Heart right ventricle (tissue), 16 donors: ENCODE measurements around the gene MAP10. TPM values are rescaled to one million over a fixed set of nuclear protein-coding genes. Genes with fewer than 3 reads are reported as not detected.

Experiments used
- ATAC-seq, 8 donors: fragments of 200-7000 bp; cut with Tn5 transposase; one replicate each; pipeline ENCODE4 v1.9.1; 2020; ENCODE audit warnings: mild to moderate bottlenecking in 8 of 8, moderate library complexity in 8 of 8, moderate number of reproducible peaks in 1 of 8
- DNase-seq, 2 donors: peaks; one replicate each; pipeline ENCODE4 v3.0.0-alpha.2; 2020
- H3K27ac ChIP-seq, 10 donors: fragments of 200-600 bp; sonication (generic) in 2 of 10; one replicate each; pipeline versions ENCODE4 v1.5.0 to v1.8.0; 2020 to 2022; ENCODE audit warnings: mild to moderate bottlenecking in 3 of 10
- H3K27me3 ChIP-seq, 7 donors: fragments of 200-600 bp; one replicate each; pipeline ENCODE4 v1.8.0; 2021 to 2022; ENCODE audit warnings: mild to moderate bottlenecking in 2 of 7
- H3K36me3 ChIP-seq, 9 donors: fragments of 200-600 bp; sonication (generic) in 1 of 9; one replicate each; pipeline versions ENCODE4 v1.5.0 to v1.8.0; 2020 to 2022; ENCODE audit warnings: mild to moderate bottlenecking in 2 of 9
- H3K4me1 ChIP-seq, 9 donors: fragments of 200-600 bp; sonication (generic) in 1 of 9; one replicate each; pipeline versions ENCODE4 v1.5.0 to v1.8.0; 2020 to 2022; ENCODE audit warnings: mild to moderate bottlenecking in 4 of 9
- H3K4me3 ChIP-seq, 10 donors: fragments of 200-600 bp; sonication (generic) in 2 of 10; one replicate each; pipeline versions ENCODE4 v1.5.0 to v1.8.0; 2020 to 2022; ENCODE audit warnings: mild to moderate bottlenecking in 7 of 10, moderate library complexity in 2 of 10
- H3K9me3 ChIP-seq, 11 donors: fragments of 200-600 bp in 10 of 11; sonication (generic) in 2 of 11; one replicate each; pipeline versions ENCODE4 v1.5.0 to v1.8.0; 2013 to 2022; ENCODE audit warnings: mild to moderate bottlenecking in 2 of 11, control low read depth in 1 of 11, moderate library complexity in 1 of 11
- CTCF ChIP-seq, 9 donors: fragments of 200-600 bp; sonication (generic) in 2 of 9; IDR thresholded peaks; one replicate each; pipeline versions ENCODE4 v1.5.0 to v1.8.0; 2021 to 2022; ENCODE audit warnings: antibody characterized with exemption in 9 of 9, mild to moderate bottlenecking in 5 of 9, moderate library complexity in 1 of 9
- WGBS, 2 donors: extraction: QIAGEN DNeasy Blood & Tissue Kit; methylation state at CpG; one replicate each; pipeline ENCODE4 v1.1.7; 2013; ENCODE audit warnings: inconsistent platforms in 1 of 2; 5-methylcytosine and 5-hydroxymethylcytosine counted together
- intact Hi-C, 10 donors: fragments of 100-400 bp; cut with DNase I; formaldehyde crosslinking; loops; one replicate each; pipeline versions ENCODE4 v1.11.1 to v1.14.2; 2022
- polyA plus RNA-seq, 2 donors: library from polyadenylated mRNA; stranded (reverse); fragments of 200-250 nt; gene quantifications; one replicate each; pipeline ENCODE4 v1.2.3, GENCODE V29; 2013
- total RNA-seq, 10 donors: library from RNA; stranded (reverse); fragmentation: NEBNext Ultra II Directional in 3 of 10; extraction: Animal tissue kit (Norgen Biotek cat#: 25700) in 3 of 10; gene quantifications; one replicate each; pipeline versions ENCODE4 v1.2.1 to v1.2.4, GENCODE V29; 2021 to 2023
- donor health status: Arrhythmogenic right ventricular cardiomyopathy.
- donor health status: ischemic (EF 13 %, LVEDD 7.1; RV severe dilation, severe dysfunction).
- donor health status: healthy with polysubstance abuse.
- donor health status: DM: no; HTN: yes; CAD: no.
- donor health status: DM: no; HTN: no; CAD: no.
- donor health status: ischemic (EF 25% LVEDD 6.9; RV normal size, moderate dysfunction).
- donor health status: ischemic (EF 25% LVEDD 5.7; RV mildly dilated, moderate dysfunction).
- donor health status: healthy.
- donor health status: DM: yes; HTN: yes; CAD: no.
- donor health status: Ischemic cardiomyopathy.
- donor health status: ischemic (EF 35%, LVEDD 5.7; RV mildly dilated, moderate dysfunction).
- donor health status: nonischemic (EF 11% LVEDD 7.7; RV severe dilation, severe dysfunction).
- donor health status: DM: yes; HTN: yes; CAD: no.
- donor health status: PGD.
- donor health status: ischemic (EF 29% LVEDD 5.4; RV normal size, mild dysfunction).
- donor health status: nonischemic (EF 23%, LVEDD 6.1; RV moderate dilation, normal function).

Gene MAP10
- total and polyA plus RNA-seq, 12 donors, result 1.1 to 4.8 (median 3.8) TPM

- Histone ChIP-seq H3K27ac (no peak overlapping the region), H3K27me3 (no peaks in the 10 kb centered on the region), H3K4me3 (no peak overlapping the region), H3K4me1 (peaks cover 0 to 33% (median 22%) of the 10 kb centered on the region in 9 donors), H3K9me3 (peaks cover 0 to 7% (median 0%) of the 10 kb centered on the region in 11 donors), H3K36me3 (no peaks in the 10 kb centered on the region)
- DNase-seq (no peak), ATAC-seq (no peak)
- 85 to 96% methylated on average over 4 of the region's 4 CpGs for WGBS, 2 donors
- TF ChIP-seq CTCF (IDR thresholded peaks at IDR 0.05), result no peak
- intact Hi-C loops, result loop anchor here in 1 of 10 donors (10.0 kb wide), 1 partner anchor 178 kb away; the partner anchor contains the start of gene SIPA1L2
Measured at GRCh38 chr1:232813097-232813496, 7.9 kb downstream of the MAP10 start.

GRCh38 chr1:232813760-232814159 is 8.5 kb downstream of the MAP10 start:
- Histone ChIP-seq H3K27me3 (no peaks in the 10 kb centered on the region), H3K9me3 (peaks cover 0 to 3% (median 0%) of the 10 kb centered on the region in 11 donors), H3K36me3 (no peaks in the 10 kb centered on the region), H3K4me1 (peaks cover 0 to 29% (median 17%) of the 10 kb centered on the region in 9 donors), H3K4me3 (no peak overlapping the region), H3K27ac (no peak overlapping the region)
- no peak for TF ChIP-seq CTCF (IDR thresholded peaks at IDR 0.05)
- intact Hi-C loops, result loop anchor here in 1 of 10 donors (10.0 kb wide), 1 partner anchor 179 kb away; the partner anchor contains the start of gene SIPA1L2
- DNase-seq (no peak), ATAC-seq (no peak)
- WGBS, 2 donors, result 85 to 93% methylated on average over 1 of the region's 1 CpG

GRCh38 chr1:232816324-232816723 is 11.1 kb downstream of the MAP10 start:
- no peak for ATAC-seq
- WGBS, 2 donors, result 80 to 89% methylated on average over 1 of the region's 1 CpG

GRCh38 chr1:232818040-232818439 is 12.8 kb downstream of the MAP10 start:
- H3K27me3 ChIP-seq, result no peaks in the 10 kb centered on the region
- no peaks in the 10 kb centered on the region for H3K4me1 ChIP-seq
- TF ChIP-seq CTCF (IDR thresholded peaks at IDR 0.05), result no peak
- 81 to 88% methylated on average over 2 of the region's 2 CpGs for WGBS, 2 donors
- no peak overlapping the region for H3K4me3 ChIP-seq
- no peaks in the 10 kb centered on the region for H3K36me3 ChIP-seq
- DNase-seq, result no peak
- no peak for ATAC-seq
- intact Hi-C loops, result loop anchor here in 1 of 10 donors (10.0 kb wide), 1 partner anchor 183 kb away; the partner anchor contains the start of gene SIPA1L2
- H3K9me3 ChIP-seq, result no peaks in the 10 kb centered on the region
- no peak overlapping the region for H3K27ac ChIP-seq

More at GRCh38 chr1:232816324-232816723, 11.1 kb downstream of the MAP10 start:
- no peak overlapping the region for H3K27ac ChIP-seq
- H3K9me3 ChIP-seq, result no peaks in the 10 kb centered on the region
- peaks cover 0 to 4% (median 0%) of the 10 kb centered on the region in 9 donors for H3K4me1 ChIP-seq
- TF ChIP-seq CTCF (IDR thresholded peaks at IDR 0.05), result no peak
- no peak for DNase-seq
- intact Hi-C loops, result loop anchor here in 1 of 10 donors (10.0 kb wide), 1 partner anchor 182 kb away; the partner anchor contains the start of gene SIPA1L2
- H3K27me3 ChIP-seq, result no peaks in the 10 kb centered on the region
- no peaks in the 10 kb centered on the region for H3K36me3 ChIP-seq
- H3K4me3 ChIP-seq, result no peak overlapping the region
